Ovary (tissue), 9 donors: ENCODE results near the gene HPS3. TPM values are rescaled to one million over a fixed set of nuclear protein-coding genes. Genes with fewer than 3 reads are reported as not detected.

Experiments
- DNase-seq, 5 donors: peaks; one replicate each; pipeline ENCODE4 v3.0.0-alpha.2; 2019 to 2020
- H3K27ac ChIP-seq, 2 donors: fragments of 200-600 bp; one replicate each; pipeline versions ENCODE4 v1.5.1 to v1.8.0; 2019 to 2022
- H3K27me3 ChIP-seq: fragments of 200-600 bp; one replicate; pipeline ENCODE4 v1.8.0; 2022
- H3K36me3 ChIP-seq: fragments of 200-600 bp; sonication (generic); one replicate; pipeline ENCODE4 v1.5.1; 2019
- H3K4me1 ChIP-seq: one replicate; pipeline ENCODE4 v1.8.1; 2013; ENCODE audit warnings: mild to moderate bottlenecking, moderate library complexity; ENCODE audit not compliant: insufficient read depth
- H3K4me3 ChIP-seq: fragments of 200-600 bp; sonication (generic); one replicate; pipeline ENCODE4 v1.5.1; 2017
- H3K9me3 ChIP-seq, 2 donors: fragments of 200-600 bp in 1 of 2; sonication (generic) in 1 of 2; one replicate each; pipeline versions ENCODE4 v1.5.1 to v1.8.1; 2013 to 2019; ENCODE audit warnings: mild to moderate bottlenecking in 1 of 2, moderate library complexity in 1 of 2
- EP300 ChIP-seq: sonication (generic); formaldehyde crosslinking; IDR thresholded peaks from one replicate; pipeline ENCODE4 v1.6.1; 2017; ENCODE audit warnings: antibody characterized with exemption
- POLR2A ChIP-seq: fragments of 450-650 bp; IDR thresholded peaks from one replicate; pipeline ENCODE4 v1.6.1; 2017; ENCODE audit warnings: antibody characterized with exemption, mild to moderate bottlenecking, moderate library complexity
- WGBS, 3 donors: extraction: QIAGEN DNeasy Blood & Tissue Kit in 1 of 3; methylation state at CpG; one replicate each; pipeline versions ENCODE4 v1.1.5 to v1.1.7; 2013 to 2017; 5-methylcytosine and 5-hydroxymethylcytosine counted together
- intact Hi-C, 4 donors: fragments of 100-400 bp; cut with DNase I; formaldehyde crosslinking; loops; one replicate each; pipeline versions ENCODE4 v1.11.0 to v1.15.1; 2022 to 2023
- polyA plus RNA-seq, 2 donors: library from polyadenylated mRNA; stranded (reverse); fragments of 200-250 nt in 1 of 2; fragments of 350-450 nt in 1 of 2; fragmentation: Illumina TruSeq in 1 of 2; extraction: RNeasy Lipid Tissue Mini Kit (QIAGEN cat#74804) in 1 of 2; gene quantifications; one replicate each; pipeline ENCODE4 v1.2.3, GENCODE V29; 2013 to 2014
- total RNA-seq, 7 donors: library from RNA; depleted of rRNA in 2 of 7; stranded (reverse); fragments of >200 nt in 2 of 7; fragmentation: NEBNext Ultra II Directional in 3 of 7; extraction: Animal tissue kit (Norgen Biotek cat#: 25700) in 3 of 7; gene quantifications; one replicate each; pipeline versions ENCODE4 v1.1.0 to v1.2.4, GENCODE V29; 2016 to 2023
- TF ChIP-seq, protein P1 (sequence below), 3 donors: fragments of 450-650 bp in 2 of 3; fragments of 200-600 bp in 1 of 3; IDR thresholded peaks; one replicate each; pipeline versions ENCODE4 v1.5.1 to v1.8.0; 2016 to 2022; ENCODE audit warnings: antibody characterized with exemption in 3 of 3, mild to moderate bottlenecking in 1 of 3
- donor health status: DM: no; HTN: no; CAD: no; lungs with moderate emphysema.
- donor health status: DM: no; HTN: no; CAD: no.
- donor health status: Bipolar disorder and iron deficiency.
- donor health status: DM: yes; HTN: yes; CAD: no.
- donor health status: DM: no; HTN: no; CAD: no.
- donor health status: DM: yes; HTN: yes; CAD: no.

The HPS3 gene
- total and polyA plus RNA-seq, 9 donors, result 11.4 to 25.2 (median 17.5) TPM

GRCh38 chr3:149118724-149119123 is 10.7 kb upstream of the HPS3 start:
- no peak for DNase-seq
- no peaks in the 10 kb centered on the region for H3K36me3 ChIP-seq
- no peaks in the 10 kb centered on the region for H3K4me1 ChIP-seq
- no peaks in the 10 kb centered on the region for H3K9me3 ChIP-seq
- WGBS, 3 donors, result 78 to 84% (median 84%) methylated on average over 9 of the region's 9 CpGs
- H3K27ac ChIP-seq, result no peak overlapping the region
- no peak overlapping the region for H3K4me3 ChIP-seq
- intact Hi-C loops, result loop anchor here in 2 of 4 donors (2.0 to 5.0 kb wide), 3 partner anchors 152 to 166 kb away; no protein-coding TSS in a partner anchor
- H3K27me3 ChIP-seq, result no peaks in the 10 kb centered on the region
- TF ChIP-seq EP300, result no peak
- TF ChIP-seq POLR2A, result no peak
- TF ChIP-seq, protein P1, sequence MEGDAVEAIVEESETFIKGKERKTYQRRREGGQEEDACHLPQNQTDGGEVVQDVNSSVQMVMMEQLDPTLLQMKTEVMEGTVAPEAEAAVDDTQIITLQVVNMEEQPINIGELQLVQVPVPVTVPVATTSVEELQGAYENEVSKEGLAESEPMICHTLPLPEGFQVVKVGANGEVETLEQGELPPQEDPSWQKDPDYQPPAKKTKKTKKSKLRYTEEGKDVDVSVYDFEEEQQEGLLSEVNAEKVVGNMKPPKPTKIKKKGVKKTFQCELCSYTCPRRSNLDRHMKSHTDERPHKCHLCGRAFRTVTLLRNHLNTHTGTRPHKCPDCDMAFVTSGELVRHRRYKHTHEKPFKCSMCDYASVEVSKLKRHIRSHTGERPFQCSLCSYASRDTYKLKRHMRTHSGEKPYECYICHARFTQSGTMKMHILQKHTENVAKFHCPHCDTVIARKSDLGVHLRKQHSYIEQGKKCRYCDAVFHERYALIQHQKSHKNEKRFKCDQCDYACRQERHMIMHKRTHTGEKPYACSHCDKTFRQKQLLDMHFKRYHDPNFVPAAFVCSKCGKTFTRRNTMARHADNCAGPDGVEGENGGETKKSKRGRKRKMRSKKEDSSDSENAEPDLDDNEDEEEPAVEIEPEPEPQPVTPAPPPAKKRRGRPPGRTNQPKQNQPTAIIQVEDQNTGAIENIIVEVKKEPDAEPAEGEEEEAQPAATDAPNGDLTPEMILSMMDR (IDR thresholded peaks at IDR 0.05), result no peak

DNA sequence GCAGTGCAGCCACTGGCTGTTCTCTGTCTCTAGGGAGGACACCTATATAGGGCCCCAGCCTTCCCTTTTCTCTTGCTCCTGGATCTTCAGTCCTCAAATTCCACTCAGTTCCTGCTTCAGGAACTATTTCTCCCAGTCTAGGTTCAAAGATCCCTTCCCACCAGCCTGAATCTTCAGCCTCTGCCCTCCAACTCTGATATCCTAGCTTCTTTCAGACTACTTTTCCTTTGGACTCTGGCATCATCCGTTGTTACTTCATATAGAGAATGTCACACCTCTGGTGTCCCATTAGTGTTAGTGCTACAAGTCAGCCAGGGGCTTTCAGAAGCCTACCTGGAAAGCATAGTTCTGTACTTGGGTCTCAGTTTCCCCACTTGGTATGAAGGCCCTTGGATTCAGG is 10.0 kb upstream of the HPS3 start:
- Histone ChIP-seq H3K4me1 (no peaks in the 10 kb centered on the region), H3K9me3 (no peaks in the 10 kb centered on the region), H3K27me3 (no peaks in the 10 kb centered on the region), H3K36me3 (no peaks in the 10 kb centered on the region), H3K27ac (no peak overlapping the region), H3K4me3 (no peak overlapping the region)
- DNase-seq, result no peak
- TF ChIP-seq POLR2A (no peak), EP300 (no peak)
- 95 to 97% (median 96%) methylated on average over 1 of the region's 1 CpG for WGBS, 3 donors
- intact Hi-C loops, result loop anchor here in 2 of 4 donors (2.0 to 5.0 kb wide), 3 partner anchors 151 to 167 kb away; no protein-coding TSS in a partner anchor

GRCh38 chr3:149120051-149120972 is 9.1 kb upstream of the HPS3 start:
- no peaks in the 10 kb centered on the region for H3K9me3 ChIP-seq
- intact Hi-C loops, result loop anchor here in 3 of 4 donors (2.0 to 10.0 kb wide), 5 partner anchors 152 to 594 kb away; partner anchors contain the start of gene TM4SF4 (in 1 of the 3)
- H3K4me3 ChIP-seq, result no peak overlapping the region
- DNase-seq, result no peak
- H3K4me1 ChIP-seq, result no peaks in the 10 kb centered on the region
- WGBS, 3 donors, result 14 to 17% (median 16%) methylated on average over 7 of the region's 7 CpGs
- H3K27me3 ChIP-seq, result no peaks in the 10 kb centered on the region
- H3K27ac ChIP-seq, result peak overlapping the region in 1 of 2 donors; percentile 52
- no peaks in the 10 kb centered on the region for H3K36me3 ChIP-seq
- no peak for TF ChIP-seq POLR2A
- TF ChIP-seq, protein P1 (IDR thresholded peaks at IDR 0.05), result peak; percentile 56 to 71 (median 57)
- no peak for TF ChIP-seq EP300

DNA sequence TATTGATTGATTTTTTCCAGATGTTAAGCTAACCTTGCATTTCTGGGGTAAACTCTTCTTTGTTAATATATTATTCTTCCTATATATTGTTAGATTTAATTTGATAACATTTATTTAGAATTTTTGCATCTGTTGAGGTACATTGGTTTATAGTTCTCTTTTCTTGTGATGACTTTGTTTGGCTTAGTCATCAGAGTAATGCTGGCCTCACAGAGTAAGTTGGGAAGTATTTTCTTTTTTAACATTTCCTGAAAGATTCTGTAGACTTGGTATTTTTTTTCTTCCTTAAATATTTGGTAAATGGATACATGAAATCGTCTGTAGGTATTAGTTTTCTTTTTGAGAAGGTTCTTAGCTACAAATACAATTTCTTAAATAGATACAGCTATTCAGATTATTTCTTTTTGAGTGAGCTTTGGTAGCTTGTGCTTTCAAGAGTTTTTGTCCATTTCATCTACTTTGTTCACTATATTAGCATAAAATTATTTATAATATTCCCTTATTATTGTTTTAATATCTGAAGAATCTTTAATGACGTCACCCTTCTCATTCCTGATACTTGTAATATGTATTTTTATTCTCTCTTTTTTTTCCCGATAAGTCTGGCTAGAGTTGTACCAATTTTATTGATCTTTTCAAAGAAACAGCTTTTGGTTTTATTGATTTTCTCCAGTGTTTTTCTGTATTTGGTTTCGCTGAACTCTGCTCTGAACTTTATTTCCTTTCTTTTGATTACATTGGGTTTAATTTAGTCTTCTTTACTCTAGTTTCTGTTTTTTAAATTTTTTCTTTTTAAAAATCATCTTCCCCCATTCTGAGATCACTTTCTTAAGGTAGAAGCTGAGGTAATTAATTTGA is 6.5 kb upstream of the HPS3 start:
- H3K27me3 ChIP-seq, result no peaks in the 10 kb centered on the region
- H3K36me3 ChIP-seq, result no peaks in the 10 kb centered on the region
- intact Hi-C loops, result loop anchor here in 3 of 4 donors (1.0 to 10.0 kb wide), 5 partner anchors 17 to 592 kb away; partner anchors contain the start of gene TM4SF4 (in 1 of the 3)
- no peak overlapping the region for H3K27ac ChIP-seq
- no peaks in the 10 kb centered on the region for H3K4me1 ChIP-seq
- WGBS, 3 donors, result 79 to 89% (median 87%) methylated on average over 4 of the region's 4 CpGs
- no peak overlapping the region for H3K4me3 ChIP-seq
- TF ChIP-seq POLR2A (no peak), EP300 (no peak)
- TF ChIP-seq, protein P1 (IDR thresholded peaks at IDR 0.05), result no peak
- no peak for DNase-seq
- H3K9me3 ChIP-seq, result no peaks in the 10 kb centered on the region
